ENCODE data around the gene ANKRD42.
A peak's percentile ranks its signal among the peaks of the same experiment; 100 is the strongest.

The ANKRD42 gene

DNA sequence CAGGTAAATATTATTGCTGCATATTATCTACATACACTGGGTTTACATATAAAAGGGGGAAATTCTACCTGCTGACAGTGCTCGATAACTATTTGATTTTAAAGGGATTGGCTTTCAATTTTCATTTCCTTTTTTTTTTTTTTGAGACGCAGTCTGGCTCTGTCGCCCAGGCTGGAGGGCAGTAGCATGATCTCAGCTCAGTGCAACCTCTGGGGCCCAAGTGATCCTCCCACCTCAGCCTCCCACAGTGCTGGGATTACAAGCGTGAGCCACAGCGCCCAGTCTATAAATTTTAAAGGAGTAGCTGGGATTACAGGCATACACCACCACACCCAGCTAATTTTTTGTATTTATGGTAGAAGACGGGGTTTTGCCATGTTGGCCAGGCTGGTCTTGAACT is 39.7 kb upstream of the ANKRD42 start:
- no peaks in the 10 kb centered on the region for H3K4me1 ChIP-seq
- H3K9me3 ChIP-seq = no peaks in the 10 kb centered on the region
- no peak overlapping the region for H3K4me3 ChIP-seq (ENCODE audit: low read depth, low read length)
- DNase-seq = no peak
- TF ChIP-seq, protein P1, sequence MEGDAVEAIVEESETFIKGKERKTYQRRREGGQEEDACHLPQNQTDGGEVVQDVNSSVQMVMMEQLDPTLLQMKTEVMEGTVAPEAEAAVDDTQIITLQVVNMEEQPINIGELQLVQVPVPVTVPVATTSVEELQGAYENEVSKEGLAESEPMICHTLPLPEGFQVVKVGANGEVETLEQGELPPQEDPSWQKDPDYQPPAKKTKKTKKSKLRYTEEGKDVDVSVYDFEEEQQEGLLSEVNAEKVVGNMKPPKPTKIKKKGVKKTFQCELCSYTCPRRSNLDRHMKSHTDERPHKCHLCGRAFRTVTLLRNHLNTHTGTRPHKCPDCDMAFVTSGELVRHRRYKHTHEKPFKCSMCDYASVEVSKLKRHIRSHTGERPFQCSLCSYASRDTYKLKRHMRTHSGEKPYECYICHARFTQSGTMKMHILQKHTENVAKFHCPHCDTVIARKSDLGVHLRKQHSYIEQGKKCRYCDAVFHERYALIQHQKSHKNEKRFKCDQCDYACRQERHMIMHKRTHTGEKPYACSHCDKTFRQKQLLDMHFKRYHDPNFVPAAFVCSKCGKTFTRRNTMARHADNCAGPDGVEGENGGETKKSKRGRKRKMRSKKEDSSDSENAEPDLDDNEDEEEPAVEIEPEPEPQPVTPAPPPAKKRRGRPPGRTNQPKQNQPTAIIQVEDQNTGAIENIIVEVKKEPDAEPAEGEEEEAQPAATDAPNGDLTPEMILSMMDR (IDR thresholded peaks at IDR 0.05; ENCODE audit: low read depth, low read length) = no peak
- H3K27me3 ChIP-seq = no peaks in the 10 kb centered on the region
- peaks cover 5% of the 10 kb centered on the region; the same call in 1 of the 2 replicates for H3K36me3 ChIP-seq

- TF ChIP-seq, protein P1 (IDR thresholded peaks at IDR 0.05; ENCODE audit: low read depth, low read length) = no peak
- Histone ChIP-seq H3K27me3 (no peaks in the 10 kb centered on the region), H3K36me3 (peaks cover 28% of the 10 kb centered on the region), H3K4me3 (ENCODE audit: low read depth, low read length) (peak overlapping the region; percentile 88), H3K9me3 (no peaks in the 10 kb centered on the region), H3K4me1 (no peaks in the 10 kb centered on the region)
- DNase-seq = peak; percentile 99
These were observed 37.1 kb upstream of the ANKRD42 start for GRCh38 chr11:83156144-83156995.

- H3K4me1 ChIP-seq = no peaks in the 10 kb centered on the region
- no peaks in the 10 kb centered on the region for H3K9me3 ChIP-seq
- DNase-seq = no peak
- peaks cover 35% of the 10 kb centered on the region for H3K36me3 ChIP-seq
- TF ChIP-seq, protein P1 (IDR thresholded peaks at IDR 0.05; ENCODE audit: low read depth, low read length) = no peak
- peak within 1 kb of the TSS; percentile 88 for H3K4me3 ChIP-seq (ENCODE audit: low read depth, low read length)
- no peaks in the 10 kb centered on the region for H3K27me3 ChIP-seq
These were observed 36.4 kb upstream of the ANKRD42 start, which contains the start of gene PCF11 for GRCh38 chr11:83156996-83157593. Gene PCF11, plus strand, starts transcription at chr11:83157131. Its CDS starts 309 bp downstream, at chr11:83157440.

DNA sequence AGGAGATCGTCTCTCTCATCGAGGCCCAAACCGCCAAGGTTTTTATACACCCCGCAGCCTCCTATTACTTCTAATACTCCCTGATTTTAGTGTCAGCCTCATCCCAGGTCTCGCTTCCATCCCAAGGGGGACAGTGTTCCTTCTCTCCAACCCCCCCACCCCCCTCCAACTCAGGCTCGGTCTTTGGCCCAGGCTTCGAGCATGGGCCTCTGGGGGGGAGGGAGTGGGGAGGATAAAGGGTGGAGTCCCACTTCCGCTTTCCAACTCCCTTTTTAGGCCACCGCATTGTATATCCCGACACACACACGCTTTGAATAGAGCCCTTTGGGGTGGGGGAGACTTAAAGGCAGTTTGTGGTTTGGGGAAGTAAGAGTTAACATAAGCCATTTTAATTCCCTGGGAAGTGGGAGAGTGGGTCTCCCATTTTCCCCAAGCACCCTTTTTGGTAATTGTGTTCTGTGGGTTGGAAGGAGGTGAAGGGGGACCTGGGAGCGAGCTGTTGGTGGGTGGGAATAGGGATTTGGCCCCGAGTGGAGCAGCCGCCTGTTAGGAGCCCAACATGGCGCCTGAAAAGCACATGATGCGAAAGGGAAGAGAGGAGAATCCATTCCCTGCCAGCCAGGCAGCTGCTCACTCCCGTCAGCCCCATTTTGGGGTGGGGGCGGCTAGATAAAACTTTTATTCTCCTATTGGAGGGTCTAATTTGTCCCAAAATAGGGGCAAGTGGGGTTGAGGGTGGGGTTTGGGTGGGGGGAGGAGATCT is 35.7 kb upstream of the ANKRD42 start:
- Histone ChIP-seq H3K27me3 (no peaks in the 10 kb centered on the region), H3K4me1 (no peaks in the 10 kb centered on the region), H3K4me3 (ENCODE audit: low read depth, low read length) (peak overlapping the region; percentile 88), H3K9me3 (no peaks in the 10 kb centered on the region), H3K36me3 (peaks cover 42% of the 10 kb centered on the region)
- TF ChIP-seq, protein P1 (IDR thresholded peaks at IDR 0.05; ENCODE audit: low read depth, low read length) = 0 out of 2 replicates have a peak, but pooled peaks have one; percentile 3
- peak; percentile 59 for DNase-seq

DNA sequence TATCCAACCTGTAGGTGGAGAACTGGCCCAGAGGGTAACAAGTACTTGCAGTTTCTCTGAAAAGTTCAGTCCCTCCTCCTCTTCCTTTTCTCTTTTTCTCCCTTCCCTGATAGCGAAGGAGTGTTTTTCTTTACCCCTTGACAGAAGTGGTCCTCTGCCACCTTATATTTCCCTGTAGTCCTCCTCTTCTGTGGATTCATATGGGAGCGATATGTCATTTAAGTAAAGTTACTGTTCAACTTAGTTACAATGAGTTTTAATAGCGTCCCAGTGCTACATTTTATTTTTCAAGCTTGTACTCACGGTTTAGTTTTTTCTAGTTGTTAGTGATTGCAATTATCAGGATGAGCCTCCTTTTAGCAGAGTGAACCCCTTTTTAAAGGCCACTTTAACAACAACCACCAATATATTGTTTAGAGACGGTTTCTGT is 35.1 kb upstream of the ANKRD42 start:
- H3K36me3 ChIP-seq = peaks cover 45% of the 10 kb centered on the region
- peak overlapping the region; percentile 88 for H3K4me3 ChIP-seq (ENCODE audit: low read depth, low read length)
- TF ChIP-seq, protein P1 (IDR thresholded peaks at IDR 0.05; ENCODE audit: low read depth, low read length) = no peak
- no peaks in the 10 kb centered on the region for H3K27me3 ChIP-seq
- no peaks in the 10 kb centered on the region for H3K9me3 ChIP-seq
- DNase-seq = no peak
- H3K4me1 ChIP-seq = no peaks in the 10 kb centered on the region
